Urinary bladder (tissue), 4 donors: ENCODE data around the gene SORCS2. TPM values are rescaled to one million over a fixed set of nuclear protein-coding genes. Genes with fewer than 3 reads are reported as not detected.

ENCODE experiments used
- DNase-seq: peaks from one replicate; pipeline ENCODE4 v3.0.0-alpha.2; 2015; ENCODE audit errors: extremely low spot score
- H3K27ac ChIP-seq: one replicate; pipeline ENCODE4 v1.5.1; 2013; ENCODE audit warnings: low read depth, mild to moderate bottlenecking, moderate library complexity
- H3K36me3 ChIP-seq: one replicate; pipeline ENCODE4 v1.6.1; 2013; ENCODE audit warnings: mild to moderate bottlenecking, moderate library complexity; ENCODE audit not compliant: insufficient read depth
- H3K4me1 ChIP-seq: one replicate; pipeline ENCODE4 v1.6.1; 2013; ENCODE audit warnings: mild to moderate bottlenecking, moderate library complexity; ENCODE audit not compliant: insufficient read depth
- H3K4me3 ChIP-seq: one replicate; pipeline ENCODE4 v1.5.1; 2013; ENCODE audit warnings: low read depth, low read length
- WGBS: extraction: QIAGEN DNeasy Blood & Tissue Kit; methylation state at CpG from one replicate; pipeline ENCODE4 v1.1.7; 2013; 5-methylcytosine and 5-hydroxymethylcytosine counted together
- polyA plus RNA-seq: library from polyadenylated mRNA; stranded (reverse); fragments of 200-250 nt; gene quantifications from one replicate; pipeline ENCODE4 v1.2.3, GENCODE V29; 2013
- total RNA-seq: library from RNA; depleted of rRNA; stranded (reverse); fragments of >200 nt; gene quantifications from one replicate; pipeline ENCODE4 v1.2.3, GENCODE V29; 2014
- donor health status: healthy with polysubstance abuse.
- donor health status: healthy.

The SORCS2 gene
- total and polyA plus RNA-seq, 2 donors, result 5.3 to 10.8 TPM

DNA sequence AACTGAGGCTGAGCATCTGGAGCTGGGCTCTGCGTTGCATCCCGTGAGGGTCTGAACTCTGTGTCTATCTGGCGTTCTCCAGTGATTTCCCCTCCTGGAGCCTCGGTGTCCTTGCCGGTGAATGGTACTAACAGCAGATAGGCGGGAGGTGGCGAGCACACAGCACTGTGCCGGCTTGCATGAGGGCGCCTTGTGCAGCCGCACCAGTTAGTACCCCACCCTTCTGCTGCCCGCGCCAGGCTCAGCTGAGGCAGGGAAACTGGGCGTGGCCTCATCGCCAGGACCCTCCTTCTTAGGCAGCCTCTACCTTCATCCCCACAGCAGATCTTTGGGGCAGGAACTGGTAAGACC lies 42.7 kb downstream of the SORCS2 start:
- WGBS, result 97% methylated on average over 14 of the region's 14 CpGs
- Histone ChIP-seq H3K27ac (no peak overlapping the region), H3K36me3 (no peaks in the 10 kb centered on the region), H3K4me3 (no peak overlapping the region), H3K4me1 (no peaks in the 10 kb centered on the region)
- no peak for DNase-seq

DNA sequence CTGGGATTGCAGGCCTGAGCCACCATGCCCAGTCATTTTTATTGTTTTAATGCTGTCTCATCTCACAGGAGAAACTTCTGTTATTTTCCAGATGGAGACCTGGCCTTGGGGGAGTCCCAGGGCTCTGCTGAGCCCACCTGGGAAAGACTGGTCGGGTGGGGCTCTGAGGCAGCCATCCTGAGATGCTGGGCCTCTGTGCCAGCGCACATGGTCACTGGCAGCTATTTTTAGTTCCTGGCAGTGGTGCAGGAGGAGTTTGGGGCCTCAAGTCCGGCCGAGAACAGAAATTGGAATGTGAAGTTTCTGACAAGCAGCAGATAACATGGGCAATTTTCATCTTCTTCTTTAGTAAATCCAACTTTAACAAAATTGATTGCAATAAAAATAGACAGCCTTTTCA lies 44.5 kb downstream of the SORCS2 start:
- H3K27ac ChIP-seq, result no peak overlapping the region
- H3K4me1 ChIP-seq, result no peaks in the 10 kb centered on the region
- WGBS, result 16% methylated on average over 4 of the region's 4 CpGs
- no peaks in the 10 kb centered on the region for H3K36me3 ChIP-seq
- DNase-seq, result no peak
- no peak overlapping the region for H3K4me3 ChIP-seq

DNA sequence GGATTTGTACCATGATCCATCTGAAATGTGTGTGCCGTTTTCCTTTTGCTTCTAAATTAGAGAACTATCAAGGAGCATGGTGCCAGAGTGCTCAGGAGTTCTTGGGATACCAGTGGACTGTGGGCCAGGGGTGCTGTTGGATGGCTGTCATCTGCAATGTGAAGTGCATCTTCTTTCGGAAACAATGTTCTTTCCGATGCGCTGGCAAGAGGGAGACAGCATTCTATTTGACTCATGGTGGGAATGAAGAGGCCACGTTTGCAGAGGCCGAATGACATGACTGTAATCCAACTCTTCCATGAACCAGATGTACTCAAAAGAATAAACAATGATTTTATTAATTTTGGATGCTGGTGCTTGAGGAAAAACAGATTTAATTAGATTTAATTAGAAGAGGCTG lies 45.5 kb downstream of the SORCS2 start:
- Histone ChIP-seq H3K4me1 (no peaks in the 10 kb centered on the region), H3K36me3 (no peaks in the 10 kb centered on the region), H3K27ac (no peak overlapping the region), H3K4me3 (no peak overlapping the region)
- DNase-seq, result no peak
- 51% methylated on average over 6 of the region's 6 CpGs for WGBS

DNA sequence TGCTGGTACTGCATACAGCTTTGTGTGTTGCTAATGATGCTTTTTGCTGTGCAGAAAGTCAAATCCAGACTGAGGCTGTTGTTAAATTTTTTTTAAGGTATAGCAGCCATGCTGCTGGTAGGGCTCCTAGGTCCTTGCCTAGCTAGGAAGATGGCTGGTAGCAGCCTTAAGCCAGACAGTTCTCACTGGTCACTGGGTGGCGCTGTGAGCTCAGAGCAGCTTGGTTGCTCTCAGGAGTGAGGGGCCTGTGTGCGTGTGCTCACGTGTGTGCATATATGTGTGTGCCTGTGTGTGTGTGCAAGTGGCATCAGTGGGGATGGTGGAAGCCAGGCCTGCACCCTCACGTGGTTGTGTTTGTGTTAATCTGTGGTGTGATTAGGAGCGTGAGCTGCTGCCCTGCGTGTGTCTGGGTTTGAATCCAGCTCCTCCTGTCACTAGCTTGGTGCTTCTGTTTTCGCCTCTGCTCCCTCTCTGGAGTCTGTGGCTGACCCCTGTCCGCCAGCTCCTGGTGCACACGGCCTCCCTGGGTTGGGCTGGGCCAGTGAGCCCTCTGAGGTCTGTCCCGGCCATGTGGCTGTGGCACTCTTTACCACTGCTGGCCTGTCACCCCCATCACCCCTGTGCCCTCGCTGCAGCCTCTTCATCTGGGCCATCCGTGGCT lies 46.1 kb downstream of the SORCS2 start:
- Histone ChIP-seq H3K4me1 (no peaks in the 10 kb centered on the region), H3K4me3 (no peak overlapping the region), H3K36me3 (no peaks in the 10 kb centered on the region), H3K27ac (no peak overlapping the region)
- WGBS, result 95% methylated on average over 12 of the region's 12 CpGs
- no peak for DNase-seq

DNA sequence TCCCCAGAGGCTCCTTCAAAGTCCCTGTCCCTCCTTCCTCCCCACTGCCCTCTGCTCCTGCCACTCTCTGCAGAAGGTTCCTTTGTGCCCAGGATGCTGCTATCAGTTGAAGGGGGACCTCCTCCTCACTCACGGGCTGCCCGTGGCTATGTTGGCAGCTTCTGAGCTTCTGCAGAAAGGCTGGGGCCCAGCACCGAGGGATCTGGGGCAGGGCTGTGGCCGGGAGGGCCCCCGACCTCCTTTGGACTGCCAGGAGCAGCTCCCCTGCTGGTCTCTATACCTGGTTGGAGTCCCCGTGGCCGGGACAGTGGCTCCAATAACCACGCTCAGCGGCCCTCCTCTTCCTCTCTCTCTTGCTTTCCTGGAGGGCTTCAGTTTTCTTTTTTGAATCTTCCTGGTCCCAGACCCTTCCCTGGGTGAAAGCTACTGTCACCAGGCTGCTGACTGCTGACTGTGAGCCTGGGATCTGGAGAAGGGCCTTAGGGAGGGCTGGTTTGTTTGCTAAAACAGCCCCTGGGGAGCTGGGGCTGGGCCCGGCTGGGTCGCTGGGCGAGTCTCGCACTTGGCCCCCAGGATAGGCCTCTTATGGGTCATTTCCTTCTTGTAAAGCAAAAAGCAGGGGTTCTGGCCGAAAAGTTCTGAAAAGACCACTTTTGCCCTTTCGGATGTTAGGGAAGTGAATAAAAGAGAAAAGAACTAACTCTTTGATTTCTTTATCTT lies 46.9 kb downstream of the SORCS2 start:
- H3K4me1 ChIP-seq, result no peaks in the 10 kb centered on the region
- H3K36me3 ChIP-seq, result no peaks in the 10 kb centered on the region
- no peak overlapping the region for H3K27ac ChIP-seq
- WGBS, result 84% methylated on average over 15 of the region's 15 CpGs
- H3K4me3 ChIP-seq, result no peak overlapping the region
- DNase-seq, result no peak

DNA sequence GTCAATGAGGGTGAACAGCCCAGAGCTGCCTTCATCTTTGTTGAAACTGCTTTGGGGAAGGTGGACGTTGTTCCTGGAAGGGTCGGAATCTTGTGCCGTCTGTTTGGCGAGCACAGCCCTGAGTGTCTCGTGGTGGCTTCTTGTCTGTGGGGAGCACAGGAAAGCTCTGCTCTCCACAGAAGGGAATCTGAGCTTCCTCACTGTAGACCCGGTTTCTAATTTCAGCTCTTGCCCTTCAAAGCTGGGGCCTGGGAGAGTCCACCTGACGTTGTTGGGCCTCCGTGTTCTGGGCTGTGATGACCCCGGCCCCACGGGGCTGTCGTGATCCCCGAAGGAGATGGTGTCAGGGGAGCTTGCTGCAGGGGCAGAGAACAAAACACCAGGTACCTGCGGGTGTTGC lies 47.5 kb downstream of the SORCS2 start:
- H3K36me3 ChIP-seq, result no peaks in the 10 kb centered on the region
- WGBS, result 80% methylated on average over 13 of the region's 13 CpGs
- H3K4me3 ChIP-seq, result no peak overlapping the region
- no peak overlapping the region for H3K27ac ChIP-seq
- DNase-seq, result no peak
- H3K4me1 ChIP-seq, result no peaks in the 10 kb centered on the region

DNA sequence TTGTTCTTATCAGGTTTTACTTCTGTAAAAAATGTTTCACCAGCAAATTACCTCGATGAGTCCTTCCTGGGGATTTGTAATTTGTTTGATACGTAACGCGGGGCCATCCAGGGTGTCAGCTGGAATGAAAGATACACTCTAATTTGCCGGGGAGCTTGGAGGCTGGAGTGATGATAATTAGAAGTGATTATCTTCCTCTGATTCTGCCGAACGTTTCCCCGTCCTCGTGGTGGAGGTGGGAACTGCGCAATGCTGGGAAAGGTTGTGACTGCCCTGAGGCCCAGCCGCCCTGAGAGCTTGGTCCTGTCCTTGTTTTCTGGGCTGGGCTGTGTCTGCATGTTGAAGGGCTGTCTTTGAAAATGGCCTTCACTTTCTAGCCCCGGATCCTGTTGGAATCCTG lies 48.0 kb downstream of the SORCS2 start:
- no peaks in the 10 kb centered on the region for H3K36me3 ChIP-seq
- H3K4me1 ChIP-seq, result no peaks in the 10 kb centered on the region
- no peak for DNase-seq
- 87% methylated on average over 12 of the region's 12 CpGs for WGBS
- no peak overlapping the region for H3K4me3 ChIP-seq
- no peak overlapping the region for H3K27ac ChIP-seq

DNA sequence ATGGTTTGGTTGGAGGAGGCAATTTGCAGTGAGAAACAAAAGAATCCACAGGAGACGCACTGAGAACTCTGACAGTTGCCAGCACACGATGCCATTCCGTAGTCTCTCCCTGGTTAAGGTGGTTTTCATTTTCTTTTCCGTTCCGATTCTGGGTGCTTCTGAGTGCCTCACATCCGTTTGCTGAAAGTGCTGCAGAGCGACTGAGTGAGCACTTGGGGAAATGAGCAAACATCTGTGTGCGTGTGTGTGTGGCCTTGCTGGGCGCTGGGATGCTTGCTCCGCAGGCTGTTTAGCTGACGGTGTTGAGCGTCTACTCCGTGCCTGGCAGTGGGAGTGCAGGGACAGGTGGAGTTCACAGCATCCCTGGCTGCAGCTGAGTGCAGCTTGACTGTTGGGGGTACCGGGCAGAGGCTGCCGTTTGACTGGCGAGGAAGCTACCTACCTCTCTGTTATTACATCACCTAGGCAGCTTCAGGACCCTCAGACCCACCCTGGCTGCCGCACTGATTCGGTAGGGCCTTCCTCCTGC lies 49.3 kb downstream of the SORCS2 start:
- H3K4me3 ChIP-seq, result no peak overlapping the region
- no peaks in the 10 kb centered on the region for H3K36me3 ChIP-seq
- no peak overlapping the region for H3K27ac ChIP-seq
- WGBS, result 94% methylated on average over 18 of the region's 18 CpGs
- DNase-seq, result no peak
- no peaks in the 10 kb centered on the region for H3K4me1 ChIP-seq

DNA sequence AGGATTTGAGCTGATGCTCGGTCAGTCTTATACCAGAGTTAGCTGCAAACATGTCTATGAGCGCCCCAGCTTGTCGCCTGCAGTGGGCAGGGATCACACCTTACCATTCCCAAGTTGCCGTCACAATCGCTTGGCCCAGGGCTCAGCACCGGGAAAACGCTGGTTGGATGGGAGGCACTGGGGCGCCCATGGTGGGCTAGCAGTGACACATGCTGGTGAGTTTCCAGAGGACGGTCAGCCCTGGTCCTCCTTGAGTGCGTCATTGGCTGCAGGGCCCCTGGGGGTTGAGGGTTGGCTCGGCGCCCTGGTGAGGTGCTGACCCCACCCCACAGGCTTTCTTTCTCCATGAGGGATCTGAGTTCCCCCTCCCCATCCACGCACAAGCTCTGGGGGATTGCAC lies 50.4 kb downstream of the SORCS2 start:
- DNase-seq, result no peak
- 88% methylated on average over 13 of the region's 13 CpGs for WGBS
- Histone ChIP-seq H3K27ac (no peak overlapping the region), H3K36me3 (no peaks in the 10 kb centered on the region), H3K4me3 (no peak overlapping the region), H3K4me1 (no peaks in the 10 kb centered on the region)

DNA sequence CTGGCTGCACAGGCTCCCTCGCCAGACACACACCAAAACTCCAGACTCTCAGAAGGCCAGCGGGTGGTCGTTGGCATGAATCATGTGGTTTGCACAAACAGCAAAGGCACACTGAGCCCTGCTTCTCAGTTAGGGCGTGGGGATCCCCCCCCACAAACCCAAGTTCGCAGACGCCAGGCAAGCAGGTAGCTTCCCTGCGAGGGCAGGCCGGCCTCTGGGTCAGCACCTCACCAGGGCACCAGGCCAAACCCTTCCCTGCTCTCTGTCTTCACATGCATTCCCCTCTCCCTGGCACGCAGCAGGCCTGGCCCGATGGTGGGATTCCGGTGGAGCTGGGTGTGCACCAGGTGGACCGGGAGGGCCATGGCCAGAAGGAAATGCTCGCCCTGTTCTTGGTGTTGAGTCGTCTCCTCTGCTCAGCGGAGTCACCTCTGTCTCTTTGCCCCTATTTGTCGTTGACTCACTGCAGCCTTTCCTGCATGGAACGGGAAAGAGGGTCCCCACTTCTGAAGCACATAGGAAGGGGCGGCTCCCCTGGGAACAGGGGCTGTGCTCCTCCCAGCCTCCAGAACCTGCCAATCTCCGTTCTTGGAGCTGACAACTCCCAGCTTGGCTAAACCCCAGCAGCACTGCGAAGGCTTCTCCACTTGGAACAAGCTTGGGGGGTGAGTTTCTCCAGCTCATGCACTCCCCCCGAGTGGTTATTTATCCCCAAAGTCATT lies 51.4 kb downstream of the SORCS2 start:
- H3K4me1 ChIP-seq, result no peaks in the 10 kb centered on the region
- H3K36me3 ChIP-seq, result no peaks in the 10 kb centered on the region
- DNase-seq, result no peak
- WGBS, result 76% methylated on average over 21 of the region's 21 CpGs
- H3K27ac ChIP-seq, result no peak overlapping the region
- H3K4me3 ChIP-seq, result no peak overlapping the region

DNA sequence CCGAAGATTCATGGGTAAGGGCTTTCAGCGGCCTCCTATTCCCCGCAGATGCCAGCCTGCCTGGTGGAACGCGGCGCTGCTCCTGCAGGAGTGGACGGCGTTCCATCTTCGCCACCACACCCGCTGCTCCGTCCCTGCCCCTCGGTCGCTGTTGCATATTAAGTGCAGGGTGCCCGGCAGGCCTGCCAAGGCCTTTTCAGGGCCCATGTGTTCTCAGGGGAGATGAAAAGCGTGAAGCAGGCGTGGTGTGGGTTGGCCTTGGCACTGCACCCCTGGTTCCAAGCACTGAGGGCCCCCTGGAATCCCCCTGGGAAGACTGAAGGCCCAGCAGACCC lies 52.0 kb downstream of the SORCS2 start:
- 77% methylated on average over 16 of the region's 16 CpGs for WGBS
- Histone ChIP-seq H3K4me1 (no peaks in the 10 kb centered on the region), H3K27ac (no peak overlapping the region), H3K4me3 (no peak overlapping the region), H3K36me3 (no peaks in the 10 kb centered on the region)
- DNase-seq, result no peak

DNA sequence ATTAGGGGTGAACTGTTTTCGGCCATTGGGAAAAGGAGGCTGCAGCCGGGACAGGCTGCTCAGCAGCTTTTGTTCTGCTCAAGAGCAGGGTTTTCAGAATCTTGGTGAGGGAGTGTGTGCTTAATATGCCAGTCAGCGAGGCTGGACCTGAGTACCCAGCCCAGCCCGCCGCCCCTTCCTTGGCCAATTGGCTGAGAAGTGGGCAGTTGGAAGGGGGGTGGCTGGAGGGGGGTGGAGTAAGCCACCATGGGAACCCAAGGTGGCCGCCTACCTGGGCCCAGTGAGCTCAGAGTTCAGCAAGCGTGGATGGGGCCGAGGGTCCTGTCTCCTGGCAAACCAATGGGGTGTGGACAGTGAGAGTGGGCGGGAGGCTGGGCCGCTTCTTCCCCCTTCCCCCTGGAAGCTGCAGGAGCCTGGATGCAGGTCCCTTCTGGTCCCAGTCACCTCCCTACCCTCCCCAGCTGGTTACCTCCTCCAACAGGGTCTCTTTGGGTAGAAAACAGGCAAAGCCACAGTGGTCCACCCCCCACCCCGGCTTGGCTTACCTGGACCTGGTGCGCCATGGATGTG lies 52.5 kb downstream of the SORCS2 start:
- Histone ChIP-seq H3K4me3 (no peak overlapping the region), H3K27ac (no peak overlapping the region), H3K4me1 (no peaks in the 10 kb centered on the region), H3K36me3 (no peaks in the 10 kb centered on the region)
- 87% methylated on average over 12 of the region's 12 CpGs for WGBS
- DNase-seq, result no peak

DNA sequence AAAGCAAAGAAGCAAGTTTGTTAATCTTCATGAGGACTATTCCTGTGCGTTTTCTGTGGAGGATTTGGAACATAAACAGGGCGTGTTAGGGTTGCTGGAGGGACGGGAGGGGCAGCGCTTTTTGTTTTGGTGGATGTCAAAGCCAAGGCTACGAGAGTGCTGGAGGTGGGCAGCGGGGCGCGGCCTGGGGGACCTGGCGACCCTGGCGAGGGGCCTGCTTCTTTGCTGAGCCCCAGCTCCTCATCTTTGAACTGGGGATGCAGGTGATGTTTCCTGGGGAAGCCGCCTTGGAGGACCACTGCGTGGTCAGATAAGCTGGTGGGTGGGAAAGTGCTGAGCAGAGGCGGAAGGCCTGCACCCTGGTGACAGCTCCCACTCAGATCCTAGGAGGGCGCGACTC lies 55.2 kb downstream of the SORCS2 start:
- Histone ChIP-seq H3K27ac (no peak overlapping the region), H3K36me3 (no peaks in the 10 kb centered on the region), H3K4me1 (no peaks in the 10 kb centered on the region), H3K4me3 (no peak overlapping the region)
- no peak for DNase-seq
- 73% methylated on average over 15 of the region's 15 CpGs for WGBS

DNA sequence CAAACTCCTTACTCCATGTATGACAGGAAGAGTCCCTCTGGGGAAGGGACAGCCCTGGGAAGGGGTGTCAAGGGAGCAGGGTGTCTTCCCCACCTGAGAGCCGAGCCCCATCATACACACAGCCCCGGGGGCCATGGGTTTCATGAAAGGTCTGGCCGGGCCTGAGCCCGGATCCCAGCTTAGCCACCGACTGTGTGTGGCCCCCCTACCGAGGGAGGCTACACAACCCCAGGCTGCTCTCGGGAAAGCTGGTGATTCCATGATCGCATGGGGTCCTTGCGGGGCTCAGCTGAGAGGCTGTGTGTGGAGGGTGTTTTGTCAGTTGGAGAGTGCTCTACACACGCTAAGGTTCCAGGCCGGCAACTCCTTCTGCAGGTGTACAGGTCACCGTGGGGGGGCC lies 55.6 kb downstream of the SORCS2 start:
- DNase-seq, result no peak
- Histone ChIP-seq H3K36me3 (no peaks in the 10 kb centered on the region), H3K4me1 (no peaks in the 10 kb centered on the region), H3K27ac (no peak overlapping the region), H3K4me3 (no peak overlapping the region)
- 84% methylated on average over 12 of the region's 12 CpGs for WGBS
